GM21423 (cell line): ENCODE measurements around the gene NCOR2.

Experiments used
- ATAC-seq: cut with Tn5 transposase; IDR thresholded peaks from one replicate; pipeline ENCODE4 v1.9.1; 2021; ENCODE audit warnings: mild to moderate bottlenecking, moderate library complexity; ENCODE audit not compliant: unreplicated experiment

NCOR2 gene

DNA sequence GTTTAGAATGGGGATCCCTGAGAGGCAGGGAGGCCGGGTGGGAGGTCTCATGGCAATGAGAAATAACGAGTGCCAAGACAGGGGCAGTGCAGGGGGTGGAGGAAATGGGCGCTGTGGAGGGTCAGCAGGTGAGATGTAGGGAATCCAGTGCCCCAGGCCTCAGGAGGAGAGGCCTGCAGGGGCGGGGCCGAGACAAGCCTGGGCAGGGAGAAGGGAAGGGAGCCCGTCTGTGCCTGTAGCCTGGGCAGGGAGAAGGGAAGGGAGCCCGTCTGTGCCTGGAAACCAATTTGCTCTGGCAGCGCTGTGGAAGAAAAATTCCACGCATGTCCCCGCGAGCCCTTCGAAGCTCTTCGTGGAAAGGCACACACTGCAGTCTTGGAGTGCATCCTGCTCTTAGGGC, 10.6 kb upstream of the NCOR2 start:
- ATAC-seq, result no peak

- no peak for ATAC-seq
These were observed 10.0 kb upstream of the NCOR2 start for GRCh38 chr12:124577374-124577773.

- no peak for ATAC-seq
These were observed 8.7 kb upstream of the NCOR2 start for GRCh38 chr12:124576061-124576650.

DNA sequence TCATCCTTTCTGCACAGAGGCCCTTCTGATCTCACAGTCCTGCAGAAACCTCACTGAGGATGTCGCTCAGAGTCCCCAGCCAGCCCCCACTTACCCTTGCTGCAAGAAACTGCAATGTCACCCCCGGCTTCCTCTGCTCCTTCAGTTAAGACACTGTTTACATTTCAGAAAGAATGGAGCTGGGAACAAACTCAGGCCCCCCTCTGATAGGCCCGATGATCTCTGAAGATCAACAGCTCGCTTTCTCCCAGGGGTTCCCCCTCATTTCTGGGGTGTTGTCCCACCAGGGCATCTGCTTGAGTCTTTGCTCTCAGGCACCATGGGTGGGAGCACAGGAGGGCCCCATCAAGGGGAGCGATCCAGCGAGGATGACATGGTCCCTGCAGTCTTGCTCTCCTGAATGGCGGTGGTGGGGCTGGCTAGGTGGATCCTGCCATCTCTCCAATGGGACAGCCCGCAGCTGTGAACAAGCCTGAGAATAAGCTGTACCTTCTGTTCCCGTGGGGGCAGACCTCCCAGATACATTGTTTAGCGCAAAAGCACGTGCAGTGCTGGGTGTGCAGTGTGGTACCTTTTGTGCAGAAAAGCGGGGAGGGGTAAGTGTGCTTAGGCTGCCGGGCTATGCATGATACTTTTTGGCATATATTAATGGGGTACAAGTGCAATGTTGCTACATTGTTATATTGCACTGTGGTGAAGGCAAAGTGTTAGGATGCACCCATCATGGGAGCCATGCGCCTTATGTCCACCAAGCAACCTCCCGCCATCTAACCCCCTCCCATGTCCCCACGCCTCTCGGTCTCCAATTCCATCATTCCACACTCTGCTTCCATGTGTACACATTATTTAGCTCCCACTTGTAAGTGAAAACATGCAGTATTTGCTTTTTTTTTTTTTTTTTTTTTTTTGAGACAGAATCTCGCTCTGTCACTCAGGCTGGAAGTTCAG, 6.7 kb upstream of the NCOR2 start:
- no peak for ATAC-seq

- no peak for ATAC-seq
These were observed 4.1 kb upstream of the NCOR2 start for GRCh38 chr12:124571556-124571955.

- no peak for ATAC-seq
These were observed 3.4 kb upstream of the NCOR2 start for GRCh38 chr12:124570810-124571209.

DNA sequence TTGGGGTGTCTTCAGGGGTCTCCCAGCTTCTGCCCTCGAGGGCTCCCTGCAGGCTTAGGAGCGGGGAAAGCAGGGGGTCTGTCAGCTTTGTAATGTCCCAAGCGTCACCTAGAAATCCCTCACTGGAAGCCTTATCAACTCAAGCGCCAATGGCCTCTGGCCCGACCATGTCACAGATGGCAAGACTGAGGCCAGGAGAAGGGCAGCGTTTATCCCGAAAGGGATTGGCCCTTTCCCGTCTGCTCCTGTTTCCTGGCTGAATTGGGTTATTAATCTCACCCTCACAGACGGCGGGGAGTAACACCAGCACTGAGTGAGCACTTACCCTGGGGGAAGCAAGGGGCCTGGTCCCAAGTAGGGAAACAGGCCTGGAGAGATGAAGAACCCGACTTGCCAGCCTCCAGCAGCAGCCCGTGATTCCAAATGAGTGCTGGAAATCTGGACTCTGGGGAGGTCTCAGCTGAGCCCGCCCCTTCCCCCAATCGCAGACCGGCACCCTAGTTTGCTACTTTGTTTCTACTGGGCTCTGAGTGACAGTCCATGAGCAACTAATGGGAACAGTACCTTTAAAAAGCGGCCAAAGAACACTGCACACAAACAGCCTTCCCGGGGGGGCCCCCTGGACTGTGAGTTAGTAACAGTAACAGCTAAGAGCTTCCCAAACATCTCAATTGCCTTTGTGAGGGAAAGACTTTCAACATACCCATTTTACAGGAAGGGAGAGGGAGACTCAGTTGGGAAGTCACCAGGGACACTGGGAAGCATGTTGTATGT, 2.1 kb upstream of the NCOR2 start:
- no peak for ATAC-seq

DNA sequence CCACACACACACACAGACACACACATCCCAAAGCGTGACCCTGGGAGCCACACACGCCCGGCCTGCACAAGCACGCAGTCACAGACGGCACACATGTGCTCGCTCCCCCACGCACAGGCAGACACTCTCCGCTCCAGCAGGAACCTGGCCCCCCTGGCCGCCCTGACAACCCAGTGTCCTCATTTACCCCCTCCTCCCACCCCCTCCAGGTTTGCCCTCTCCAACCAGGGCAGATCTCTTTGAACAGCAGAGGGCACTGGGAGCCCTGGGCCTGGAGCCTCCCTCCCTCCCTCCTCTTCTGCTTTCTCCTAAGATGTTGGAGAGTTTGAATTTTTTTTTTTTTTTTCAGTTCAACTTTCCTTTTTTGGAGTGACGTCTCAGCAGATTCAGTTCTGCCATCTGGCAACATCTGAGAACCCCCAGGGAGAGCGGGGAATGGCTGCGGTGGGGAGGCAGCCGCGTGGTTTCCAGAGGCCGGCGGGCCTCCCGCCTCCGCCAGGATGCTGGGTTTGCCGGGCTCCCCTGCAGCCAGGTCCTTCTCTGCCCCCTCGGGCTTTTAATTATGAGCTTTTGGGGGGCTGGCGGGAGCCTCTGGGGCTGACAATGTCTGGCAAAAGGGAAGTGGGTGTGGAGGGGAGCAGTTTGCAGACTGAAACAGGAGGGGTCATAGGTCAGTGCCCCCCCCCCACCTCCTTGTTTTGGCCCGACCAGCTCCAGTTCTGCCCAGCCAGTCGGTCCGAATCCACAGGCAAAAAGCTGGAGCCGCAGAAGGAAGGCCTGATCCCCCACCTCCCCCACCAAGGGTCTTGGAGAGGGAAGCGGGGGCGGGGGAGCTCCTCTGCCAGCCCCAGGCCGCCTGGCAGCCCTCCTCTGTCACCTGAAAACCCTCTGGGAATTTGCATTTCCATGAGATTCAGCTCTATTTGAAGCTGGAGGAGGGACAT, 1.3 kb upstream of the NCOR2 start:
- peak; percentile 29 for ATAC-seq

GRCh38 chr12:124567673-124568373, 411 bp upstream of the NCOR2 start:
- peak; percentile 44 for ATAC-seq

DNA sequence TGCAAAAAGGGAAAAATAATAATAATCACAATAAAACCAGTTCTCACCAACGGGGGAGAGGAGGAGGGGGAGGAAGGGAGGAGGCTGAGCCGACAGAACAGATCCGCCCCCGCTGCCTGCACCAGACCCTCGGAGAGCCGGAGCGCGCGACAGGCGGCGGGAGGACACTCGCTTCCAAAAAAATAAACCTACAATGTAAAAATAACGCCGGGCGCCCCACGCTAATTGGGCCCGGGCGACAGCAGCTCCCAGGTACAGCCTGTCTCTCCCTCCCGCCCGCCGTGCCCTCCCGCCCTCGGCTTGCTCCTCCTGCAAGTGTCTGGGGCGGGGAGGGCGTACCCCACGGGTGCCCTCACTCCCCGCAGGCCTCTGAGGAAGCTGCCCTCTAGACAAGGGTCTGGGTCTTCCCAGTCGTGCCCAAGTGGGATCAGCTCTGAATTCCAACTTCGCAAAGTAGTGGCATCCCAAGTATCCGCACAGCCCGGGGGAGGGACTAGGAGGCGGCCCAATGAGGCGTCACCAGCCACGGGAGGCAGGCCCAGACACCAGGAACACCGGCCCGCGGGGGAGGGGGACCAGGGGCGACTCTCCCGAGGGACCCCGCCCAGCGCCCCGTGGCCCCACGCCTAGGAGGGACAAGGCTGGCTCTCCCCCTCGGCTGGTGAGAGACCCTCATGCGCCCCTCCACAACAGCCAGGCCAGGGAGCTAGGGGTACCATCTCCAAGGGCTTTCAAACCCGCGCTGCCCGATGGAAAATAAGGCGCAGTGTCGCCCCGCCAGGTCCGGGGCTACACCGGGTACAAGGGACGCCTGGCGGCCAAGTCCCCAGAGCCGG, 1.0 kb downstream of the NCOR2 start:
- peak; percentile 36 for ATAC-seq

DNA sequence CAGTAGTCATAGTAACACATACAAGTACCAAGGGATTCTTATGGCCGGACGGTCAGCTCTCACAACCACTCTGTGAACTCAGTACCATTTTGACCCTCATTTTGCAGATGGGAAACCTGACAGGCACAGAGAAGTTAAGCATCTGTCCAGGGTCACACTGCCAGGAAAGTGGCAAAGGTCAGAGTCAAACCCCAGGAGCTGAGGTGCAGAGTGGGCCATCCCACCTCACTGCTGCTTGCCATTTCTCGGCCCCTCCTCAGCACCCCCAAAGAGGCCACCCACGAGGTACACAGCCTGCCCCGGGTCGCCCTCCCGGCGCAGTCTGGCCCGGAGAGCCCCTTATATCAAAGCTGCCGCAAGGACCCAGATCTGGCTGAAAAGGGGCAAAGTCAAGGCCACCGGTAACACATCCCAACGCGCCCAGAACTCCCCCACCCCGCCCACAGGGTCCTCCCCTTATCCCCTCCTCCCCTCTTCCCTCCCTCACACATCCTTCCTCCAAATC, 1.7 kb downstream of the NCOR2 start:
- no peak for ATAC-seq

DNA sequence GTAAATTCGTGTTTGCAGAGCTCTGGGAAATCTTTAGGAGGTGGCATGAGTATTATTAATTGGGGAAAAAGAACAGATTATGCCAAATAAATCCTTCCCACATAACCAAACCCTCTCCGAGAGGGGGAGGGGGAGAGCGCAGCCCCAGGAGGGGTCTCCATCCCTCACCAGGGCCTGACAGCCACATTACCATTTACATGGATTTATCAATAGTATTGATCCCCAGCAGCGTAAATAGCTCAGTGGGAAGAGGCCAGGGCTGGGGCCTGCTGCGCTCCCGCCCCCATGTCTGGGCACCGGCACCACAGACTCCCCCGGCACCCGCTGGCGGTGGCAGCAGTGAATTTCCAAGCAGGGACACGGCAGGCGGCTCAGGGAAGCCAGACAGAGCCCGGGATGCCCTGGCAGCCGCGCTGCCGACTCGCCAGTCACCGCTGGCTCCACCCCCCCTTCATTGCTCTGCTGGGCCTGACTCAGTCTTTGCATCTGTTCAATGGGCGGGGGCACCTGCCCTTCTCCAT, 2.4 kb downstream of the NCOR2 start:
- no peak for ATAC-seq

GRCh38 chr12:124564232-124564958, 3.0 kb downstream of the NCOR2 start:
- no peak for ATAC-seq

DNA sequence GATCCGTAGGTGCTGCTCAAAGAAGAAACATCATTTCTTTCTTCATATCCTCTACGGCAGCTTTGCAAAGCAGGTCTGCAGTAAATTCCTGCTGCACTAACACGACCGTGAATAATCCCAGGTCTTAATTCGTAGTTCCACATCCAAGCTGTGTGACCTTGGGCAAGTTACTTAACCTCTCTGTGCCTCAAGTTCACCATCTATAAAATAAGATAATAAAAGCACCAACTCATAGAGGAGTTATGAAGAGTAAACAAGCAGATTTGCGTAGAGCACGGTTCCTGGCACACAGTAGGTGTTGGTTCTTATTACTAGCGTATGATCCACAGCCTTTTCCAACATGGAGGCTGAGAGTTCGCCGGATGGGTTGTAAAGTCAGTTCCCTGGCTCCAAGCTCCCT, 3.6 kb downstream of the NCOR2 start:
- no peak for ATAC-seq

DNA sequence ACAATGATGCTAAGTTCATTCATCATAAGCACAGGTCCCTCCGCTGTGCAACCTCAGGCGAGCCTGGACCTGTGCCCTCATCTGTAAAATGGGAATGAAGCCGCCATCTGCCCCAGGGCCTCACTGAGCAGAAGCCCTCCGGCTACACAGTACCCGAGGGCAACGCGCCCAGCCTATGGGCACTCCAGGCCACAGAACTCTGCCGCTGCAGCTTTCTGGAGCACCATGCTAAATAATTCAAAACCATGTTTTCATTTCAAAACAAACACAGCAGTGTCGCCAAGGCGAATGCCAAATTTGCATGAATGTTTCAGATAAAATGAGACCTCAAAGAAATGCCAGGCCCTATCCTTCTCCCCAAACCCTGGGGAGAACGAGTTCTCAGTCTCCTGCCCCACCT, 4.0 kb downstream of the NCOR2 start:
- no peak for ATAC-seq

- no peak for ATAC-seq
These were observed 4.6 kb downstream of the NCOR2 start for GRCh38 chr12:124562796-124563181.

DNA sequence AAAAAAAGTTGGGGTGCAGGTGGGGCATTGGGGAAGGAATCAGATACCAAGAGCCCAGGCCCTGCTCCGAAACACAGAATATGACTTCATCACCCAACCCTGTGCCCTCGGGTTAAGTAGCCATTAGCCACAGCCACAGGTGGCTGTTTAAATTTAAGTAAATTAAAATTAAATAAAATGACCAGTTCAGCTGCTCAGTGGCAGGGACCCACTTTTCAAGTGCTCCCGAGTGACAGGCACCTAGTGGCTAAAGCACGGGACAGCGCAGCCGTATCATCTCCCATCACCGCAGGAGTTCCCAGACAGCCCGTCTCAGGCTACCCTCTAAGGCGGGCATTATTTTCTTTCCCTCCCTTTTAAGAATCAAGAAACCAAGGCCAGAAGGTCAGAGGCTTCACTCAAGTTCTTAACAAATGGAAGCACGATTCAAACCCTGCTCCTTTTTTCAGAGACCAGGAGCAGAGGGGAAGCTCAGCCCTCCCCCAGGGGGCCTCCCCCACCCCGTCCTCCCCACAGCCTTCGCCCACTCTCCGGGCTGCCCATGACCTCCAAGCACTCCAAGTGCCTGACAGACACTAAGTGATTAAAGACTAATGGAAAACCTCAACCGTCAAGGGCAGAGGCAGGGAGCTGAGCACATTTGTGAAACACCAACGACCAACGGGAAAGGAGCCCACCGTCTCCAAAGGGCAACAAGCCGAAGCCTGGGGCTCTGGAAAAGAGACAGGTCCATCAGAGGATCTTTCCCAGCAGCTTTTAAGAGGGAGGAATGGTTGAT, 5.2 kb downstream of the NCOR2 start:
- no peak for ATAC-seq
